ENCODE measurements around the gene PBX4.
"Not testable (repeated sequence)": the region's sequence is repeated elsewhere in the genome, so short reads cannot be mapped to it uniquely, and the experiment has no call there.

Gene PBX4

GRCh38 chr19:19598728-19599451 is 19.6 kb downstream of the PBX4 start:
- H3K9me3 Mint-ChIP-seq, H3K27me3 Mint-ChIP-seq, H3K36me3 Mint-ChIP-seq, DNase-seq: not testable (repeated sequence)
- H3K27ac Mint-ChIP-seq: peak overlapping the region; percentile 95
- H3K4me3 Mint-ChIP-seq: peak overlapping the region in 1 of 2 donors; percentile 17
- H3K4me1 Mint-ChIP-seq: peaks cover 23 to 38% of the 10 kb centered on the region in 2 donors
- ATAC-seq (replicated peaks): peak in 1 of 2 donors; percentile 19

GRCh38 chr19:19597809-19598306 is 20.6 kb downstream of the PBX4 start:
- peak; percentile 85 to 89 for ATAC-seq (replicated peaks)
- peak overlapping the region; percentile 1 to 21 for H3K4me3 Mint-ChIP-seq
- H3K27me3 Mint-ChIP-seq: no peaks in the 10 kb centered on the region
- no peaks in the 10 kb centered on the region for H3K9me3 Mint-ChIP-seq
- peaks cover 23 to 36% of the 10 kb centered on the region in 2 donors for H3K4me1 Mint-ChIP-seq
- peak; percentile 65 for DNase-seq
- peak overlapping the region; percentile 95 for H3K27ac Mint-ChIP-seq
- peaks cover 0 to 7% of the 10 kb centered on the region in 2 donors for H3K36me3 Mint-ChIP-seq

GRCh38 chr19:19595171-19595701 is 23.3 kb downstream of the PBX4 start:
- Mint-ChIP-seq H3K4me3 (no peak overlapping the region), H3K9me3 (no peaks in the 10 kb centered on the region)
- no peak for DNase-seq

GRCh38 chr19:19594381-19594780 is 24.1 kb downstream of the PBX4 start:
- Mint-ChIP-seq H3K27ac (peak overlapping the region; percentile 56), H3K36me3 (no peaks in the 10 kb centered on the region), H3K4me1 (peaks cover 17 to 34% of the 10 kb centered on the region in 2 donors), H3K9me3 (no peaks in the 10 kb centered on the region), H3K27me3 (no peaks in the 10 kb centered on the region), H3K4me3 (no peak overlapping the region)
- ATAC-seq (replicated peaks): no peak
- DNase-seq: no peak

More at GRCh38 chr19:19595171-19595701, 23.3 kb downstream of the PBX4 start:
- Mint-ChIP-seq H3K27me3 (no peaks in the 10 kb centered on the region), H3K27ac (peak overlapping the region; percentile 81), H3K36me3 (no peaks in the 10 kb centered on the region), H3K4me1 (peaks cover 17 to 31% of the 10 kb centered on the region in 2 donors)
- no peak for ATAC-seq (replicated peaks)

- H3K36me3 Mint-ChIP-seq: no peaks in the 10 kb centered on the region
- no peaks in the 10 kb centered on the region for H3K27me3 Mint-ChIP-seq
- H3K4me3 Mint-ChIP-seq: no peak overlapping the region
These were observed 25.8 kb downstream of the PBX4 start for GRCh38 chr19:19592690-19593089.

GRCh38 chr19:19591133-19591825 is 27.2 kb downstream of the PBX4 start:
- peak; percentile 85 to 94 for ATAC-seq (replicated peaks)
- H3K9me3 Mint-ChIP-seq: no peaks in the 10 kb centered on the region
- no peak overlapping the region for H3K4me3 Mint-ChIP-seq
- H3K36me3 Mint-ChIP-seq: no peaks in the 10 kb centered on the region
- peak overlapping the region; percentile 84 for H3K27ac Mint-ChIP-seq
- DNase-seq: peak; percentile 46
- peaks cover 0 to 15% of the 10 kb centered on the region in 2 donors for H3K4me1 Mint-ChIP-seq
- H3K27me3 Mint-ChIP-seq: no peaks in the 10 kb centered on the region

More at GRCh38 chr19:19592690-19593089, 25.8 kb downstream of the PBX4 start:
- Mint-ChIP-seq H3K27ac (peak overlapping the region; percentile 80), H3K4me1 (peaks cover 6 to 22% of the 10 kb centered on the region in 2 donors), H3K9me3 (no peaks in the 10 kb centered on the region)
- ATAC-seq (replicated peaks) (no peak), DNase-seq (no peak)

GRCh38 chr19:19588546-19588945 is 29.9 kb downstream of the PBX4 start:
- Mint-ChIP-seq H3K36me3 (no peaks in the 10 kb centered on the region), H3K9me3 (no peaks in the 10 kb centered on the region), H3K4me1 (peaks cover 0 to 10% of the 10 kb centered on the region in 2 donors), H3K27me3 (no peaks in the 10 kb centered on the region), H3K4me3 (no peak overlapping the region), H3K27ac (no peak overlapping the region)
- ATAC-seq (replicated peaks) (no peak), DNase-seq (no peak)

- no peak overlapping the region for H3K27ac Mint-ChIP-seq
These were observed 30.7 kb downstream of the PBX4 start for GRCh38 chr19:19587771-19588170.

GRCh38 chr19:19584356-19584755 is 34.1 kb downstream of the PBX4 start:
- Mint-ChIP-seq H3K4me3 (no peak overlapping the region), H3K4me1 (peaks cover 0 to 3% of the 10 kb centered on the region in 2 donors), H3K9me3 (no peaks in the 10 kb centered on the region), H3K27me3 (no peaks in the 10 kb centered on the region), H3K36me3 (no peaks in the 10 kb centered on the region), H3K27ac (no peak overlapping the region)
- ATAC-seq (replicated peaks) (no peak), DNase-seq (no peak)

More at GRCh38 chr19:19587771-19588170, 30.7 kb downstream of the PBX4 start:
- no peaks in the 10 kb centered on the region for H3K36me3 Mint-ChIP-seq
- no peaks in the 10 kb centered on the region for H3K27me3 Mint-ChIP-seq
- H3K4me3 Mint-ChIP-seq: no peak overlapping the region
- H3K9me3 Mint-ChIP-seq: no peaks in the 10 kb centered on the region
- H3K4me1 Mint-ChIP-seq: peaks cover 0 to 10% of the 10 kb centered on the region in 2 donors
- ATAC-seq (replicated peaks) (no peak), DNase-seq (no peak)

GRCh38 chr19:19582471-19582870 is 36.0 kb downstream of the PBX4 start:
- Mint-ChIP-seq H3K36me3 (no peaks in the 10 kb centered on the region), H3K4me3 (no peak overlapping the region), H3K9me3 (no peaks in the 10 kb centered on the region), H3K4me1 (peaks cover 0 to 3% of the 10 kb centered on the region in 2 donors), H3K27me3 (no peaks in the 10 kb centered on the region), H3K27ac (no peak overlapping the region)
- ATAC-seq (replicated peaks) (no peak), DNase-seq (no peak)

GRCh38 chr19:19581391-19581790 is 37.1 kb downstream of the PBX4 start:
- Mint-ChIP-seq H3K36me3 (no peaks in the 10 kb centered on the region), H3K27me3 (no peaks in the 10 kb centered on the region), H3K9me3 (no peaks in the 10 kb centered on the region), H3K4me3 (no peak overlapping the region), H3K4me1 (peaks cover 0 to 3% of the 10 kb centered on the region in 2 donors), H3K27ac (no peak overlapping the region)
- ATAC-seq (replicated peaks): no peak
- no peak for DNase-seq

GRCh38 chr19:19580418-19580817 is 38.1 kb downstream of the PBX4 start:
- DNase-seq (no peak), ATAC-seq (replicated peaks) (no peak)
- Mint-ChIP-seq H3K9me3 (no peaks in the 10 kb centered on the region), H3K36me3 (no peaks in the 10 kb centered on the region), H3K27ac (no peak overlapping the region), H3K4me1 (peaks cover 0 to 3% of the 10 kb centered on the region in 2 donors), H3K27me3 (no peaks in the 10 kb centered on the region), H3K4me3 (no peak overlapping the region)

GRCh38 chr19:19579533-19580361 is 38.7 kb downstream of the PBX4 start:
- no peak for ATAC-seq (replicated peaks)
- Mint-ChIP-seq H3K4me1 (peaks cover 0 to 3% of the 10 kb centered on the region in 2 donors), H3K27me3 (no peaks in the 10 kb centered on the region), H3K4me3 (no peak overlapping the region), H3K27ac (no peak overlapping the region), H3K36me3 (no peaks in the 10 kb centered on the region), H3K9me3 (no peaks in the 10 kb centered on the region)
- no peak for DNase-seq

GRCh38 chr19:19578252-19578651 is 40.2 kb downstream of the PBX4 start:
- DNase-seq (no peak), ATAC-seq (replicated peaks) (no peak)
- Mint-ChIP-seq H3K4me1 (peaks cover 0 to 3% of the 10 kb centered on the region in 2 donors), H3K27ac (no peak overlapping the region), H3K36me3 (no peaks in the 10 kb centered on the region), H3K9me3 (no peaks in the 10 kb centered on the region), H3K27me3 (no peaks in the 10 kb centered on the region), H3K4me3 (no peak overlapping the region)
